ENCODE results near the gene PPP1R12A. TPM values are rescaled to one million over a fixed set of nuclear protein-coding genes. Genes with fewer than 3 reads are reported as not detected.

The PPP1R12A gene
- total and polyA plus RNA-seq, 10 donors: 14.4 to 141 (median 103) TPM

DNA sequence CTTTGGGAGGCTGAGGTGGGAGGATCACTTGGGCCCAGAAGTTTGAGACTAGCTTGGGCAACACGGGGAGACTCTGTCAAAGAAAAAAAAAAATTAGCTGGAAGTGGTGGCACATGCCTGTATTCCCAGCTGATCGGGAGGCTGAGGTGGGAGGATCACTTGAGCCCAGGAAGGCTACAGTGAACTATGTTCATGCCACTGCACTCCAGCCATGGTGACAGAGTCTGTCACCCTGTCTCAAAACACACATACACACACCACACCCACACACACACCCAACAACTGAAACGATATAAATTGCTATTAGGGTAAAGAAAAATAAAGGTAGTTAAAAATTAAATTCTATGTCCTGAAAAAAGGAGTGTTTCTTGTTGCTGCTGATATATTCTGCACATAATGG is 7.9 kb downstream of the PPP1R12A start:
- no peaks in the 10 kb centered on the region for H3K27me3 ChIP-seq (replicated peaks in 1 of 7)
- H3K36me3 ChIP-seq: no peaks in the 10 kb centered on the region
- H3K27ac ChIP-seq: peak overlapping the region in 5 of 8 donors; percentile 64 to 79 (median 77)
- no peak overlapping the region for H3K4me3 ChIP-seq
- TF ChIP-seq, protein P1, sequence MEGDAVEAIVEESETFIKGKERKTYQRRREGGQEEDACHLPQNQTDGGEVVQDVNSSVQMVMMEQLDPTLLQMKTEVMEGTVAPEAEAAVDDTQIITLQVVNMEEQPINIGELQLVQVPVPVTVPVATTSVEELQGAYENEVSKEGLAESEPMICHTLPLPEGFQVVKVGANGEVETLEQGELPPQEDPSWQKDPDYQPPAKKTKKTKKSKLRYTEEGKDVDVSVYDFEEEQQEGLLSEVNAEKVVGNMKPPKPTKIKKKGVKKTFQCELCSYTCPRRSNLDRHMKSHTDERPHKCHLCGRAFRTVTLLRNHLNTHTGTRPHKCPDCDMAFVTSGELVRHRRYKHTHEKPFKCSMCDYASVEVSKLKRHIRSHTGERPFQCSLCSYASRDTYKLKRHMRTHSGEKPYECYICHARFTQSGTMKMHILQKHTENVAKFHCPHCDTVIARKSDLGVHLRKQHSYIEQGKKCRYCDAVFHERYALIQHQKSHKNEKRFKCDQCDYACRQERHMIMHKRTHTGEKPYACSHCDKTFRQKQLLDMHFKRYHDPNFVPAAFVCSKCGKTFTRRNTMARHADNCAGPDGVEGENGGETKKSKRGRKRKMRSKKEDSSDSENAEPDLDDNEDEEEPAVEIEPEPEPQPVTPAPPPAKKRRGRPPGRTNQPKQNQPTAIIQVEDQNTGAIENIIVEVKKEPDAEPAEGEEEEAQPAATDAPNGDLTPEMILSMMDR (IDR thresholded peaks at IDR 0.05 in 8 of 11, conservative IDR thresholded peaks at IDR 0.05 in 3 of 11): no peak
- intact Hi-C loops (cut with DNase I; ENCODE audit: low total_unique reads): no loop called here
- no peaks in the 10 kb centered on the region for H3K9me3 ChIP-seq
- DNase-seq: no peak
- WGBS, 5 donors: 57 to 71% (median 61%) methylated on average over 3 of the region's 3 CpGs
- peaks cover 20 to 100% (median 92%) of the 10 kb centered on the region in 6 donors for H3K4me1 ChIP-seq

DNA sequence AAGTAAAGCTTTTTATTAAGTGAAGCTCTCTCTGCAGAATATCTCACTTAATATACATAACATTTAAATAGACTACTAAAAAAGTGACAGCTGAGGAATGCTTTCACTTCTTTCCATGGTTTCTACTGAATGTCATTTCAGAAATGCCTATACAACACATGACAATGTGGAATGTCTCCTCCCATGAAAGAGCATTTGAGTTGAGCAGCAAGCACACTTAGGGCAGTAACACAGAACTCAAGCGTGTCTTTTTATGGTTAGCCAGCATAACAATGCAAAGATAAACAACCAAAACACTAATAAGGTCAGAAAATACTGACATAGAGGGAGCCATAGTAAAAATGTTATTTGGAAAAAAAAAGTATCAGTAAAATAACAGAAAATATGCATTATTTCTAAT is 9.4 kb downstream of the PPP1R12A start:
- no peaks in the 10 kb centered on the region for H3K9me3 ChIP-seq
- no peak for DNase-seq
- H3K27me3 ChIP-seq (replicated peaks in 1 of 7): no peaks in the 10 kb centered on the region
- H3K4me3 ChIP-seq: no peak overlapping the region
- TF ChIP-seq, protein P1 (IDR thresholded peaks at IDR 0.05 in 8 of 11, conservative IDR thresholded peaks at IDR 0.05 in 3 of 11): no peak
- TF ChIP-seq POLR2A (IDR thresholded peaks at IDR 0.05) (no peak), POLR2AphosphoS5 (IDR thresholded peaks at IDR 0.05) (no peak)
- intact Hi-C loops (cut with DNase I; ENCODE audit: low total_unique reads): no loop called here
- peak overlapping the region in 1 of 8 donors; percentile 20 for H3K27ac ChIP-seq
- WGBS, 5 donors: 71 to 80% (median 79%) methylated on average over 1 of the region's 1 CpG
- H3K36me3 ChIP-seq: no peaks in the 10 kb centered on the region
- peaks cover 17 to 100% (median 91%) of the 10 kb centered on the region in 6 donors for H3K4me1 ChIP-seq

DNA sequence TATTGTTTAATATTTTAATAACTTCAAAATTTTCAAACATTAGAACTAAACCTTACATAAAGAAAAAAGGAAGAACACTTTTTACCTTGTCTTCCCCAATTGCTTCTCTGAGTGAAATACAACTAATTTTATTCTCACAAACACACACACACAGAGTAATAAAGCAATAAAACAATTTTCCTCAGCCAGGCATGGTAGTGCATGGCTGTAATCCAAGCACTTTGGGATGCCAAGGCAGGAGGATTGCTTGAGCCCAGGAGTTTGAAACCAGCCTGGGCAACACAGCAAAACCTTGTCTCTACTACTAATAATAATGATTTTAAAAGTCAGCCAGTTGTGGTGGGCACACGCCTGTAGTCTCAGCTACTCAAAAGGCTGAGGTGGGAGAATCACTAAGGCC is 13.1 kb downstream of the PPP1R12A start:
- no peak overlapping the region for H3K27ac ChIP-seq

DNA sequence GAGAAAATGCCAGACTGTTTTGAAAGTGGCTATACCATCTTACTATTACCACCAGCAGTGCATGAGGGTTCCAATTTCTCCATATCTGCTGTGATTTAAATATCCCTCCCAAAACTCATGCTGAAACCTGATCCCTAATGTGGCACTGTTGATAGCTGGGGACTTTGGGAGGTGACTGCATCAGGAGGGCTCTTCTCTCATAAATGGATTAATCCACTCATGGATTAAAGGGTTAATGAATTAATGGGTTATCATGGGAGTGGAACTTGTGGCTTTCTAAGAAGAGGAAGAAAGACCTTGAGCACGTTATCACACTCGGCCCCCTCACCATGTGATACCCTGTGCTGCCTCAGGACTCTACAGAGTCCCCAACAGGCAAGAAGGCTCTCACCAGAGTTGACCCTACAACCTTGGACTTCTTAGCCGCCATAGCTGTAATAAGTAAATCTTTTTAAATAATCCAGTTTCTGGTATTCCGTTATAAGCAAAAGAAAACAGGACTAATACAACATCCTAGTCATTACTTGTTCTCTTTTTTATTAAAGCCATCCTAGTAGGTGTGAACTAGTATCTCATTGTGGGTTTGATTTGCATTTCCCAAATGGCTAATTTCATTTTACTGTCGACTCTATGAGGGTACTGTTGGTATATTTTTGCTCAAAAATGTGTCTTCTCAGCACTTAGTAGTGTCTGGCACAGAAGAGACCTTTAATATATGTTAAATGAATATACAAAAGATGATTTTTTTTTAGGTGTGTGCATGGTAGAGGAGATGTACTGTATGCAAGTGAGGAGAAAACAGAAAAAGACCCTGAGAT is 14.3 kb downstream of the PPP1R12A start:
- 57 to 65% (median 63%) methylated on average over 5 of the region's 5 CpGs for WGBS, 5 donors
- H3K4me1 ChIP-seq: peaks cover 8 to 100% (median 82%) of the 10 kb centered on the region in 6 donors
- TF ChIP-seq, protein P1 (IDR thresholded peaks at IDR 0.05 in 8 of 11, conservative IDR thresholded peaks at IDR 0.05 in 3 of 11): no peak
- no peak for TF ChIP-seq POLR2A (IDR thresholded peaks at IDR 0.05)
- no peak for TF ChIP-seq POLR2AphosphoS5 (IDR thresholded peaks at IDR 0.05)

More for the DNA sequence above, 13.1 kb downstream of the PPP1R12A start:
- Histone ChIP-seq H3K36me3 (no peaks in the 10 kb centered on the region), H3K27me3 (replicated peaks in 1 of 7) (no peaks in the 10 kb centered on the region), H3K9me3 (no peaks in the 10 kb centered on the region), H3K4me3 (no peak overlapping the region), H3K4me1 (peaks cover 0 to 100% (median 82%) of the 10 kb centered on the region in 6 donors)
- TF ChIP-seq, protein P1 (IDR thresholded peaks at IDR 0.05 in 8 of 11, conservative IDR thresholded peaks at IDR 0.05 in 3 of 11): no peak
- TF ChIP-seq POLR2A (IDR thresholded peaks at IDR 0.05) (no peak), POLR2AphosphoS5 (IDR thresholded peaks at IDR 0.05) (no peak)
- WGBS, 5 donors: 84 to 91% (median 89%) methylated on average over 1 of the region's 1 CpG
- intact Hi-C loops (cut with DNase I; ENCODE audit: low total_unique reads): no loop called here
- DNase-seq: no peak

More for the DNA sequence above, 14.3 kb downstream of the PPP1R12A start:
- no peaks in the 10 kb centered on the region for H3K36me3 ChIP-seq
- no peaks in the 10 kb centered on the region for H3K27me3 ChIP-seq (replicated peaks in 1 of 7)
- no peak for DNase-seq
- H3K9me3 ChIP-seq: no peaks in the 10 kb centered on the region
- H3K27ac ChIP-seq: no peak overlapping the region
- H3K4me3 ChIP-seq: no peak overlapping the region
- intact Hi-C loops (cut with DNase I; ENCODE audit: low total_unique reads): no loop called here
